ENCODE data around the gene L3MBTL4. TPM values are rescaled to one million over a fixed set of nuclear protein-coding genes. Genes with fewer than 3 reads are reported as not detected.

L3MBTL4 gene
- total RNA-seq, 1 experiment from 2014 or later: 1.4 TPM

- TF ChIP-seq ZNF671 (CRISPR knock-in tag; IDR thresholded peaks at IDR 0.05) (no peak), ATF1 (CRISPR knock-in tag; IDR thresholded peaks at IDR 0.05) (no peak), ZNF512 (CRISPR knock-in tag; IDR thresholded peaks at IDR 0.05; ENCODE audit: borderline replicate concordance) (no peak), E2F1 (CRISPR knock-in tag; IDR thresholded peaks at IDR 0.05) (no peak), ELF4 (CRISPR knock-in tag; IDR thresholded peaks at IDR 0.05; ENCODE audit: low read depth) (no peak), AR (CRISPR knock-in tag; IDR thresholded peaks at IDR 0.05) (no peak), JAZF1 (CRISPR knock-in tag; IDR thresholded peaks at IDR 0.05) (no peak), ARID4B (CRISPR knock-in tag; IDR thresholded peaks at IDR 0.05; ENCODE audit: borderline replicate concordance) (no peak), ATF6 (CRISPR knock-in tag; IDR thresholded peaks at IDR 0.05) (no peak), ZNF416 (CRISPR knock-in tag; IDR thresholded peaks at IDR 0.05) (no peak), KAT7 (CRISPR knock-in tag; IDR thresholded peaks at IDR 0.05; ENCODE audit: borderline replicate concordance) (no peak)
Measured at GRCh38 chr18:6255886-6256285, 158.8 kb downstream of the L3MBTL4 start (continued).

GRCh38 chr18:6255116-6255705 is 159.5 kb downstream of the L3MBTL4 start:
- no peak overlapping the region for H3K27ac Mint-ChIP-seq
- POLR2A ChIA-PET: no interaction called here
- peaks cover 3% of the 10 kb centered on the region for H3K4me1 Mint-ChIP-seq
- no peak overlapping the region for H3K4me3 Mint-ChIP-seq
- DNase-seq (ENCODE audit: low spot score) (no peak), ATAC-seq (no peak)
- H3K27me3 Mint-ChIP-seq (ENCODE audit: low read depth): no peaks in the 10 kb centered on the region
- CTCF ChIA-PET: no interaction called here
- peaks cover 8% of the 10 kb centered on the region; the same call in 1 of the 2 replicates for H3K36me3 Mint-ChIP-seq
- peaks cover 22% of the 10 kb centered on the region for H3K9me3 Mint-ChIP-seq
- TF ChIP-seq ZNF423 (CRISPR knock-in tag; IDR thresholded peaks at IDR 0.05) (no peak), NR1H2 (CRISPR knock-in tag; IDR thresholded peaks at IDR 0.05) (no peak), NFYB (CRISPR knock-in tag; conservative IDR thresholded peaks at IDR 0.05; ENCODE audit: low read depth) (no peak), ZNF425 (CRISPR knock-in tag; conservative IDR thresholded peaks at IDR 0.05) (no peak), ESRRA (CRISPR knock-in tag; IDR thresholded peaks at IDR 0.05; ENCODE audit: borderline replicate concordance) (no peak), CREM (CRISPR knock-in tag; IDR thresholded peaks at IDR 0.05) (no peak), ZNF138 (CRISPR knock-in tag; conservative IDR thresholded peaks at IDR 0.05) (no peak), RELA (CRISPR knock-in tag; IDR thresholded peaks at IDR 0.05; ENCODE audit: borderline replicate concordance) (no peak)

Measured in WTC11 (cell line).